HG03175 (cell line): ENCODE data around the gene GFRA1.

ENCODE experiments used
- ATAC-seq: cut with Tn5 transposase; IDR thresholded peaks from one replicate; pipeline ENCODE4 v1.9.1; 2021; ENCODE audit warnings: mild to moderate bottlenecking, moderate library complexity; ENCODE audit not compliant: unreplicated experiment

GFRA1 gene

GRCh38 chr10:116164291-116164690 lies 108.7 kb downstream of the GFRA1 start:
- no peak for ATAC-seq

GRCh38 chr10:116163333-116164131 lies 109.5 kb downstream of the GFRA1 start:
- no peak for ATAC-seq

GRCh38 chr10:116162851-116163250 lies 110.2 kb downstream of the GFRA1 start:
- no peak for ATAC-seq

- no peak for ATAC-seq
These were observed 112.7 kb downstream of the GFRA1 start for GRCh38 chr10:116160271-116160670.

- no peak for ATAC-seq
These were observed 113.8 kb downstream of the GFRA1 start for GRCh38 chr10:116159197-116159596.

- no peak for ATAC-seq
These were observed 115.0 kb downstream of the GFRA1 start for GRCh38 chr10:116158036-116158435.

- no peak for ATAC-seq
These were observed 115.5 kb downstream of the GFRA1 start for GRCh38 chr10:116157485-116157884.

GRCh38 chr10:116156819-116157218 lies 116.2 kb downstream of the GFRA1 start:
- ATAC-seq: no peak

- ATAC-seq: no peak
These were observed 117.8 kb downstream of the GFRA1 start for GRCh38 chr10:116155191-116155590.

GRCh38 chr10:116154651-116155050 lies 118.4 kb downstream of the GFRA1 start:
- ATAC-seq: no peak

- ATAC-seq: no peak
These were observed 121.9 kb downstream of the GFRA1 start for GRCh38 chr10:116151076-116151475.

- no peak for ATAC-seq
These were observed 122.4 kb downstream of the GFRA1 start for GRCh38 chr10:116150606-116151005.

- ATAC-seq: no peak
These were observed 125.7 kb downstream of the GFRA1 start for GRCh38 chr10:116147147-116147905.

- no peak for ATAC-seq
These were observed 126.5 kb downstream of the GFRA1 start for GRCh38 chr10:116146372-116147140.

GRCh38 chr10:116143673-116144222 lies 129.3 kb downstream of the GFRA1 start:
- no peak for ATAC-seq

- ATAC-seq: no peak
These were observed 131.2 kb downstream of the GFRA1 start for GRCh38 chr10:116141855-116142254.

- ATAC-seq: no peak
These were observed 131.8 kb downstream of the GFRA1 start for GRCh38 chr10:116141246-116141645.

GRCh38 chr10:116139886-116140285 lies 133.1 kb downstream of the GFRA1 start:
- ATAC-seq: no peak

- ATAC-seq: no peak
These were observed 134.1 kb downstream of the GFRA1 start for GRCh38 chr10:116138897-116139296.

- ATAC-seq: no peak
These were observed 136.7 kb downstream of the GFRA1 start for GRCh38 chr10:116136261-116136660.

- no peak for ATAC-seq
These were observed 138.7 kb downstream of the GFRA1 start for GRCh38 chr10:116134322-116134721.
